HG03520 (cell line): ENCODE data around the gene LORICRIN.
"Not testable (repeated sequence)": the region's sequence is repeated elsewhere in the genome, so short reads cannot be mapped to it uniquely, and the experiment has no call there.

ENCODE experiments used
- ATAC-seq: cut with Tn5 transposase; IDR thresholded peaks from one replicate; pipeline ENCODE4 v1.9.1; 2021; ENCODE audit warnings: mild to moderate bottlenecking, moderate library complexity; ENCODE audit not compliant: unreplicated experiment

Gene LORICRIN

GRCh38 chr1:153259387-153259786, at the start of gene LORICRIN:
LORICRIN (plus strand) TSS chr1:153259687; CDS start chr1:153260950, 1,263 bp downstream.
- ATAC-seq, result no peak

- ATAC-seq, result no peak
Measured at GRCh38 chr1:153210206-153210605, 49.3 kb upstream of the LORICRIN start.

GRCh38 chr1:153212201-153212600, 47.3 kb upstream of the LORICRIN start:
- no peak for ATAC-seq

- ATAC-seq, result no peak
Measured at GRCh38 chr1:153213519-153213918, 46.0 kb upstream of the LORICRIN start.

DNA sequence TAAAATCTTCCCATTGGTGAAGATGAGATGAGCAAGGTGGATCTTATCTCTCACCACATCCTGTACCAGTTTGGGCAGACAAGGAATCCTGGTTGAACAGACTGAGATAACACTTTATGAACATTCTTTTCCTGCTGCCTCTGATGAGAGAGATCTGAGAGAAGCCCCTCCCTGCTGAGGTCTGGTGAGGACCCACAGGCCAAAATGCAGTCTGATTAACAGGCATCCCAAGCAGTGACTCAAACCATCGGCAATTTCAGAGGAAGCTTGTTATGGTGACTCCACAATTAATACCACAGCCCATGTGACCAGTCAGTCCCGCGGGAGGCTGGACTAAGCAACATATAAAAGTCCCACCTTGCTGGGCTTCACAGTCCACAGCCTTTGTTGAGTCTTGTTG, 42.3 kb upstream of the LORICRIN start, which contains the start of gene PRR9:
Gene PRR9 (plus strand): TSS at position 373 of the 400 bp plus-strand sequence. CDS start 561 bp downstream, outside the sequence.
- no peak for ATAC-seq

DNA sequence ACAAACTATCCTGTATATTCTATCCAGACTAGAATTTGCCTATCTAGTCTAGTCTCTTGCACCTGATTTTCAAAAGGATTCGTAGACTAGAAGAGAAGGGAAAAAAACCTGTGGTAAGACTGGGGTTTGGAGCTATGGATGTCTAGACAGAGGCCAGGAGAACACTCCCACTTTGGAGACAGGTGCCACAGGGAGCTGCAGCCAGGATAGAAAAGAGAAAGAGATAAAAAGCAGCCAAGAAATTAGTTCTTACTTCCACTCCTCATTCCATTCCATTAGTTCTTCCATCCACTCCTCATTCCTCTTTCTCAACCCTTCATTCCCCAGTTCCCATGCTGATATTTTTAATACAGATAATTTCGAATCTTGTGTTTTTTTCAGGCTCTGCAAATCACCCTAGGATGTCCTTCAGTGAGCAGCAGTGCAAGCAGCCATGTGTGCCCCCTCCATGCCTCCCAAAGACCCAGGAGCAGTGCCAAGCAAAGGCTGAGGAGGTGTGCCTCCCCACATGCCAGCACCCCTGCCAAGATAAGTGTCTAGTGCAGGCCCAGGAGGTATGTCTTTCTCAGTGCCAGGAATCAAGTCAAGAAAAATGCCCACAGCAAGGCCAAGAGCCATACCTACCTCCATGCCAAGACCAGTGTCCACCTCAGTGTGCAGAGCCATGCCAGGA, 41.6 kb upstream of the LORICRIN start:
- no peak for ATAC-seq

DNA sequence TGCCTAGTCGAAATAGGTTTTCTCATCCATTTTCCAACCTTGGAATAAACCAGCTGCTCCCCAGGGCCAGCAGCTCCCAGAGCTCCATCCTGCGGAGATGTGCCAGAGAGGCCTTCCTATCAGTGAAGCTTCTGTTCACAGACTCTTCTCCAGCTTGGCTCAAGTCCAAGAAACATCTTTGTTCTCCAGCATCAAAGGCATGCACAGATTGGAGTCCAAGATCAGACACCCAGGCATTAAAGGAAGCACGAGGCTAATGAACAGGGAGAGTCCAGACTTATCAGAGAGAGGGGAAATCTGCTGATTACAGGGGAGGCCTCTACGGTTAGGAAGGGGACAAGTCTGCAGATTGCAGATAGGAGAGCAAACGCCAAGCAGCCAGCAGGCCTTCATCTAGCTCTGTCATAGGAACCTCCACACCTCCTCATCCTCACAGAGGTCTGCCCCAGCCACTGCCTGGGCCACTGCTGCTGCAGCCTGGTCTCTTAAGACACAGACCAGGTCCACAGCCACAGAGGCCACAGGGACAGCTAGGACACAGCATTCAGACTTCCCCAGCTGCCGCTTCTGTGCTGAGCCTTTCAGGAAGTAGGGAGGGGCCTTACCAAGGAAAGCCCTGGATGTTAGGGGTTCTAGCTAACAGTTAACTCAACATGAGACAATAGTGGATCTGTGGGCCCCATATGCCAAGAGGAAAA, 38.7 kb upstream of the LORICRIN start:
- no peak for ATAC-seq

DNA sequence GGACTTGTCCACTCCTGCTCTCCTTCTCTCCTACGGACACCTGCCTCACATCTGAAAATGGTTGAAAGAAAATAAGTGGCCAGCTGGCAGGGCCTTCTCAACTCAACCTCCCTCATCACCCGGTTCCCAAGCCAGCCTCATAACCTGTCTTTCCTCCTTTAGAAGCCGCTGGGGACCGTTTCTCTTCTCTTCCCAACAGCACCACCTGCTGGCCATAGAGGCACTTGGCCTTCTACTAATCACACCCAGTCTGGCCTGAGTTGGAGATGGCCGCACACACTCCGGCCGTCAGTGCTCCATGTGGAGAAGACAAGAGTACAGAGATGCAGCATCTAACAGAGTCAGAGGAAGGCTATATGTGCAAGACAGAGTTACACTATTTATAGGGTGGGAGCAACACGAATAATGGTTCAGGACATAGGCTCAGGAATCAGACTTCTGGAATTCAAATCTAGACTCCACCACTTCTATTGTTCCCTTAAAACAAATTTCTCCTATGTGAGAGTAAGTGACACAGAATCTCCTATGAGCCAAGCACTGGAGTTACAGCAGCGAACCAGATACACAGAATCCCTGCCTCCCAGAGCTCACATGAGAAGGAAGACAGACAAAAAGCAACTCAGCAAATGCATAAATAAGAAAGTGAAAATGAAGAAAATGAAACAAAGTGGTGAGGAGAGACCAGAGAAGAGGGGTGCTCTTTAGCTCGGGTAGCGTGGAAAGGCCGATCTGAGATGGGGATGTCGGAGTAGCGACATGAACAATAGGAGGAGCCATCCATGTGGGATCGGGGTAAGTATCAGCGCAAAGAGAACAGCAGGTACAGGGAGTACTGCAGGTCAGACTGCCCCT, 36.2 kb upstream of the LORICRIN start:
- not testable (repeated sequence) for ATAC-seq

GRCh38 chr1:153227810-153228209, 31.7 kb upstream of the LORICRIN start:
- no peak for ATAC-seq

- no peak for ATAC-seq
Measured at GRCh38 chr1:153228491-153228890, 31.0 kb upstream of the LORICRIN start.

DNA sequence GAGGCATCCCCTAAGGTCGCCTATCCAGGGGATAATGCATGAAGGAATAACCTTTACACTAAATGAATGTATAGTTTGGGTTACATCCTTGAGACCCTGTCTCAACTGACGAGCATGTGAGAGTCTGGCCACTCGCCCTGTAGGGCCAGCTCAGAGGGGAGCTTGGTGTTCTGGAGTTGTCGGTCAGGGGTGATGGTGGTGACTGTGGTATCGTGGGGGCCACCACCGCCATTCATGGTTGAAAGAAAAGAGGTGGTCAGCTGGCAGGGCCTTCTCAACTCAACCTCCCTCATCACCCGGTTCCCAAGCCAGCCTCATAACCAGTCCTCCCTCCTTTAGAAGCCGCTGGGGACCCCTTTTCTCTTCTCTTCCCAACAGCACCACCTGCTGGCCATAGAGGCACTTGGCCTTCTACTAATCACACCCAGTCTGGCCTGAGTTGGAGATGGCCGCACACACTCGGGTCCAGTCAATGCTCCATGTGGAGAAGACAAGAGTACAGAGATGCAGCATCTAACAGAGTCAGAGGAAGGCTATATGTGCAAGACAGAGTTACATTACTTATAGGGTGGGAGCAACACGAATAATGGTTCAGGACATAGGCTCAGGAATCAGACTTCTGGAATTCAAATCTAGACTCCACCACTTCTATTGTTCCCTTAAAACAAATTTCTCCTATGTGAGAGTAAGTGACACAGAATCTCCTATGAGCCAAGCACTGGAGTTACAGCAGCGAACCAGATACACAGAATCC, 30.2 kb upstream of the LORICRIN start:
- ATAC-seq, result not testable (repeated sequence)

GRCh38 chr1:153231363-153231762, 28.1 kb upstream of the LORICRIN start:
- no peak for ATAC-seq

- ATAC-seq, result no peak
Measured at GRCh38 chr1:153231785-153232184, 27.7 kb upstream of the LORICRIN start.

- no peak for ATAC-seq
Measured at GRCh38 chr1:153232553-153232952, 26.9 kb upstream of the LORICRIN start.

DNA sequence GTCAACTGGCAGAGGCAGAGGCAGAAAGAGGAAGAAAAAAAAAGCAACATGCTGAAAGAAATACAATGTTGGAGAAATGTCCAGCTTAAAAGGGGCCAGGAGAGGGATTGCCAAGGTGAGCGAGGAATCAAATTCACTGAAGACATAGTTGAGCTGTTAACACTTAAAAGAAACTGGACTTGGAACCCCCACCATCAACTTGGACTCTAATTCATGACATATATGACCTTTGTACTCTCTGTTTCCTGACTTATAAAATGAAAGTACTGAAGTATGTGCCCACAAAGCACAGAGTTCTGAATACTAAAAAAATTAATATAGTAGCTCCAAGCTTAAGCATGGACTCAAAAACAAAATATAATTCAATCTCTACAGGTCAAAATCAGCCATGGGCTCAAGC, 26.0 kb upstream of the LORICRIN start:
- no peak for ATAC-seq

DNA sequence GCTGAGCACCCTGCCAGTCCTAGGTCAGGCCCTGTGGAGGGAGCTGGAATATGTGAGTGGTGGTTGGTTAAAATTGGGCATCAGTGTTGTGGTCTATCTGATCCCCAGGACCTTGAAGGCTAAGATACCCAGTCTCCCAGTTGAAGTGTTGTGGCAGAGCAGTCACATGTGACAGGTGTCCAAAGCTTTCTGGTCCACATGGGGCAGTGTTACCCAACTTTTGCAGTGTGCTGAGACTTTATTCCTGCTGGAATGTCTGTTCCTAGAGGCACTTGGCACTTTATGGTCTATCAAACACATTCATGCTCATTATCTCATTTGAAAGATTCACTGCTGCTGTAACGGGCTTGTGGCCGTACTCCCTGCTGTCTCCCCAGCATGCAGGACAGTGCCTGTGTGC, 21.0 kb upstream of the LORICRIN start:
- ATAC-seq, result no peak

- no peak for ATAC-seq
Measured at GRCh38 chr1:153242160-153242559, 17.3 kb upstream of the LORICRIN start.

- ATAC-seq, result no peak
Measured at GRCh38 chr1:153245466-153245865, 14.0 kb upstream of the LORICRIN start.

DNA sequence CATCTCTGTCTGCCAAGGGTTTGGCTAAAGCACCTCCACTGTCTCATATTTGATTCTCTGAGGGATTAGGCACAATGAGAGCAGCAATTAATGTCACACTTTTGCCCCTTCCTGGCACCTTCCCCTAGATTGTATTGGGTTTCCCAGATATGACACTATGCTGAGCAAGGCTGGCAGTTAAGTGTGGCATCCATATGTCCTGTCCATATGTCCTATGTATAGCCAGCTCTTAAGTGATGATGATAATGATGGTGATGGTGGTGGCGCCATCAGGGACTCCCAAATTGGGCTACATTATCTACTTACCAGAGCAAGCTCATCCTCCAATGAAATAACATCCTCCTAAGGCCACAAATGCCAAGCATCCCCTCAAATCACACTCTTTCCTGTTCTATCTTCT, 13.5 kb upstream of the LORICRIN start:
- ATAC-seq, result no peak

DNA sequence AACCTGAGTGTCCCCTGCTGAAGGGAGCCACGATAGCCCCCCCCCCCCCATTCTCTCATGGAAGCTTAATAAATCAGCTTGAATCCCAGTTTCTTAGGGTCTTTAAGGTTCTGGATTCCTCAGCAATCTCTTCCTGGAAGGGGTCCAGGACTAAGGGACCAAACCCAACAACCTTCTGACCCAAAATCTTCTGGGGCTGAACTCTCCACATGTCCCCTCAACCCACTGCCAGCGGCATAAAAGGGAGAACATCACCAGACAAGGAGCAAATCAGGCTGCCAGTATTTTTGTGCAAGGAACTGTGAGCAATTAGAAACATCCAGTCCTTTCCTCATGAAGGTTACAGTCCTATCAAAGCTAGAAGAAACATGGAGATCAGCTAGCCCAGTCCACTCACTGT, 12.7 kb upstream of the LORICRIN start:
- no peak for ATAC-seq
